GM23248 (cell line): ENCODE results near the gene SLC4A8. TPM values are rescaled to one million over a fixed set of nuclear protein-coding genes. Genes with fewer than 3 reads are reported as not detected.

ENCODE experiments used
- DNase-seq: peaks from one replicate; pipeline ENCODE4 v3.0.0-alpha.2; 2015
- H2AFZ ChIP-seq: fragments of 200-600 bp; sonication (generic); 2 replicates; pipeline ENCODE4 v1.6.1; 2016; ENCODE audit warnings: antibody characterized with exemption
- H3F3A ChIP-seq: fragments of 200-600 bp; sonication (generic); 2 replicates; pipeline ENCODE4 v1.6.1; 2016; ENCODE audit warnings: mild to moderate bottlenecking, antibody characterized with exemption, mixed run types; ENCODE audit not compliant: insufficient read depth
- H3K27ac ChIP-seq: fragments of 200-600 bp; sonication (generic); 2 replicates; pipeline ENCODE4 v1.5.1; 2016; ENCODE audit warnings: mild to moderate bottlenecking
- H3K27me3 ChIP-seq: fragments of 200-600 bp; sonication (generic); replicated peaks from 2 replicates; pipeline ENCODE4 v1.6.1; 2016; ENCODE audit warnings: mild to moderate bottlenecking; ENCODE audit not compliant: insufficient read depth
- H3K36me3 ChIP-seq: fragments of 200-600 bp; sonication (generic); 2 replicates; pipeline ENCODE4 v1.6.1; 2016; ENCODE audit warnings: low read depth, mild to moderate bottlenecking
- H3K4me1 ChIP-seq: fragments of 200-600 bp; sonication (generic); 2 replicates; pipeline ENCODE4 v1.6.1; 2016; ENCODE audit warnings: mild to moderate bottlenecking; ENCODE audit not compliant: insufficient read depth
- H3K4me2 ChIP-seq: fragments of 200-600 bp; sonication (generic); one replicate; pipeline ENCODE4 v1.6.1; 2016; ENCODE audit warnings: mild to moderate bottlenecking; ENCODE audit not compliant: unreplicated experiment
- H3K4me3 ChIP-seq: fragments of 200-600 bp; sonication (generic); 2 replicates; pipeline ENCODE4 v1.5.1; 2016; ENCODE audit warnings: mild to moderate bottlenecking
- H3K79me2 ChIP-seq: fragments of 200-600 bp; sonication (generic); 2 replicates; pipeline ENCODE4 v1.6.1; 2016; ENCODE audit warnings: mild to moderate bottlenecking; ENCODE audit not compliant: insufficient read depth
- H3K9ac ChIP-seq: fragments of 200-600 bp; sonication (generic); 2 replicates; pipeline ENCODE4 v1.6.1; 2016; ENCODE audit warnings: mild to moderate bottlenecking
- H3K9me2 ChIP-seq: fragments of 200-600 bp; sonication (generic); 2 replicates; pipeline ENCODE4 v1.6.1; 2016; ENCODE audit warnings: mixed run types, mild to moderate bottlenecking, moderate library complexity; ENCODE audit not compliant: insufficient read depth
- H3K9me3 ChIP-seq: fragments of 200-600 bp; sonication (generic); one replicate; pipeline ENCODE4 v1.6.1; 2017; ENCODE audit warnings: low read depth
- H4K20me1 ChIP-seq: fragments of 200-600 bp; sonication (generic); 2 replicates; pipeline ENCODE4 v1.6.0; 2016; ENCODE audit not compliant: insufficient read depth
- EZH2 ChIP-seq: fragments of 200-600 bp; sonication (generic); IDR thresholded peaks from 2 replicates; pipeline ENCODE4 v1.6.1; 2018; ENCODE audit warnings: antibody characterized with exemption, mild to moderate bottlenecking; ENCODE audit not compliant: insufficient read depth, poor library complexity, severe bottlenecking
- EZH2phosphoT487 ChIP-seq: fragments of 200-600 bp; sonication (generic); IDR thresholded peaks from 2 replicates; pipeline ENCODE4 v1.6.1; 2018; ENCODE audit warnings: antibody characterized with exemption, moderate library complexity, mild to moderate bottlenecking, low read depth; ENCODE audit not compliant: insufficient read depth
- WGBS, 2 experiments: methylation state at CpG; one replicate each; pipeline ENCODE4 v1.1.6; 2015 to 2017; ENCODE audit warnings: low lambda C conversion rate in 2 of 2, low coverage in 1 of 2; ENCODE audit errors: missing lambda C conversion rate in 2 of 2; 5-methylcytosine and 5-hydroxymethylcytosine counted together
- in situ Hi-C: fragments of 300-500 bp; cut with MboI; formaldehyde crosslinking; loops from 2 replicates; pipeline ENCODE4 v1.15.0; 2020
- polyA plus RNA-seq: library from polyadenylated mRNA; unstranded; fragments of >200 nt; fragmentation: Nextera tagmentation; extraction: Ambion mirVana; gene quantifications from 2 replicates; pipeline ENCODE4 v1.2.1, GENCODE V29; 2016
- total RNA-seq: library from RNA; depleted of rRNA; stranded (reverse); fragments of >200 nt; shearing (Covaris generic); gene quantifications from 2 replicates; pipeline ENCODE4 v1.2.3, GENCODE V29; 2014

Gene SLC4A8
- total and polyA plus RNA-seq, 2 experiments from 2014 or later, result 2.6 to 3.1 TPM

- Histone ChIP-seq H3K4me1 (peaks cover 23% of the 10 kb centered on the region), H3K9me2 (no peaks in the 10 kb centered on the region), H3K4me3 (no peak overlapping the region), H3K9ac (no peak overlapping the region), H3K36me3 (no peaks in the 10 kb centered on the region), H3K27ac (no peak overlapping the region), H3F3A (peaks cover 11% of the 10 kb centered on the region; the same call in 1 of the 2 replicates), H3K9me3 (no peaks in the 10 kb centered on the region), H2AFZ (no peak overlapping the region), H3K79me2 (no peaks in the 10 kb centered on the region), H3K27me3 (no peaks in the 10 kb centered on the region), H4K20me1 (no peaks in the 10 kb centered on the region), H3K4me2 (no peak overlapping the region)
- DNase-seq, result no peak
- WGBS, 2 experiments, result 89 to 97% methylated on average over 3 to 4 of the region's 4 CpGs
- TF ChIP-seq EZH2phosphoT487, result no peak
- TF ChIP-seq EZH2, result no peak
- in situ Hi-C loops, result no loop called here
Observed at GRCh38 chr12:51530208-51530607, 105.6 kb downstream of the SLC4A8 start.

DNA sequence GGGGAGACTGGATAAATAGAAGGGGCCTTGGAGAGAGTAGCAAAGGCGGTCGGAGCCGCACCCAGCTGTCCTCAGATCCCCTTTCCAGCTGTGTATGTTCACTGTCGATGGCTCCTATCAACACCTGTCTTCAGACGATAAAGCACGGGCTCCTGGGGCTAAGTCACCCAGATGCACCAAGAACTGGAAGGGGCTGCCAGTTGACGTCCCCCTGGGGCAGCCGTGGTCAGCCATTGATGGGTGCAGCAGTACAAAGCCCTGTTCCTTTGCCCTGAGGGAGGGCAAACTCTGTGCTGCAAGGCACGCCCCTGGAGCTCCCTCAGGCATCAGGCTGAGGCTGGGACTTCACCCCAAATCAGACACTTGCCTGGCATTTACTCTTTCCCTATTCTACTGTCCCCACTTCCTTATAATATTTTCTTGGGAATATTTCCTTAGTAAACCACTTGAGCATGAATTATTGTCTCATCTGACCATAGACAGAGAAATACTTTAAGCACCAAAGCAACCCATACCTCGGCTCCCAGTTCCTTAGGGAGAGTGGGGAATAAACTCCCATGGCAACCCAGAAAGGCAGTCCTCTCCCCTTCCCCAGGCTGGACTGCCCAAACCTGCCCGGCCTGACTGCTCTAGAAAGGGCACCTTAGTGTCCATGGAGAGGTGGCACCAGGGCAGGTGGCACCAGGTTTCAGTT lies 106.8 kb downstream of the SLC4A8 start:
- in situ Hi-C loops, result no loop called here

DNA sequence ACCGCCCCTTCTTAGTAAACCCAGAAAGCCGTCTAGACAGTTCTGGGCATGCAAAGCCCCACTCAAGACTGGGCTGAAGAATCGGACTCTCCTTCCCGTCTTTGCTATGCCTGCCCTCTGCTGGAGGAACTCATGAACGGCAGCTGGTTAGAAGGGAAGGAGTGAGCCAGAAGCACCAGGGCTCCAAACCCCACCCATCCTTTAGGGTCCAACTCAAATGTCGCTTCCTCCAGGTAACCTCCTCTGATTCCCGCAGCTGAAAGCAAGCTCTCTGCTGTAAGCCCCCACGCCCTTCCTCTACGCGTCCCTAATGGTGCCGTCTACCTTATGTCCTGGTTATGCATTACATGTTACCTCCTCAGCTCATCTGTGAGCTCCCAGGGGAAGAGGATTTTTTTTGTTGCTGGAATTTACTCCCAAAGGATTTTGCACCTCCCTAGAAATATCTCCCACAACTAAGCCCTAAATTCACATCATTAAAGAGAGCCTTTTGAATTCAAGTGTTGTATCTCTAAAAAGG lies 107.4 kb downstream of the SLC4A8 start:
- no peak overlapping the region for H3K4me3 ChIP-seq
- H3K36me3 ChIP-seq, result no peaks in the 10 kb centered on the region
- H3K4me2 ChIP-seq, result peak overlapping the region; percentile 36
- H2AFZ ChIP-seq, result peak overlapping the region; percentile 62; the same call in 1 of the 2 replicates
- in situ Hi-C loops, result no loop called here
- 2 to 3% methylated on average over 11 of the region's 11 CpGs for WGBS, 2 experiments
- DNase-seq, result peak; percentile 85
- H3F3A ChIP-seq, result peaks cover 11% of the 10 kb centered on the region; the same call in 1 of the 2 replicates
- H3K9me3 ChIP-seq, result no peaks in the 10 kb centered on the region
- no peaks in the 10 kb centered on the region for H4K20me1 ChIP-seq
- TF ChIP-seq EZH2 (no peak), EZH2phosphoT487 (no peak)
- no peak overlapping the region for H3K27ac ChIP-seq
- H3K79me2 ChIP-seq, result no peaks in the 10 kb centered on the region
- no peak overlapping the region for H3K9ac ChIP-seq
- H3K4me1 ChIP-seq, result peaks cover 23% of the 10 kb centered on the region
- no peaks in the 10 kb centered on the region for H3K27me3 ChIP-seq
- H3K9me2 ChIP-seq, result no peaks in the 10 kb centered on the region

More for the DNA sequence above, 106.8 kb downstream of the SLC4A8 start:
- H3K9me2 ChIP-seq, result no peaks in the 10 kb centered on the region
- no peak overlapping the region for H3K4me3 ChIP-seq
- 38 to 42% methylated on average over 11 of the region's 11 CpGs for WGBS, 2 experiments
- DNase-seq, result no peak
- no peak overlapping the region for H3K27ac ChIP-seq
- H3K4me1 ChIP-seq, result peaks cover 23% of the 10 kb centered on the region
- H4K20me1 ChIP-seq, result no peaks in the 10 kb centered on the region
- H3K4me2 ChIP-seq, result no peak overlapping the region
- peaks cover 11% of the 10 kb centered on the region; the same call in 1 of the 2 replicates for H3F3A ChIP-seq
- no peak overlapping the region for H3K9ac ChIP-seq
- H3K79me2 ChIP-seq, result no peaks in the 10 kb centered on the region
- H3K36me3 ChIP-seq, result no peaks in the 10 kb centered on the region
- TF ChIP-seq EZH2phosphoT487, result no peak
- TF ChIP-seq EZH2, result no peak
- H2AFZ ChIP-seq, result 0 out of 2 replicates have a peak overlapping the region, but pooled peaks have one; percentile 62
- no peaks in the 10 kb centered on the region for H3K27me3 ChIP-seq
- no peaks in the 10 kb centered on the region for H3K9me3 ChIP-seq

GRCh38 chr12:51533799-51534198 lies 109.2 kb downstream of the SLC4A8 start:
- peak; percentile 43 for DNase-seq
- Histone ChIP-seq H3K4me3 (no peak overlapping the region), H3K79me2 (no peaks in the 10 kb centered on the region), H3K4me2 (peak overlapping the region; percentile 48), H3K4me1 (peaks cover 23% of the 10 kb centered on the region), H4K20me1 (no peaks in the 10 kb centered on the region), H3K9me2 (no peaks in the 10 kb centered on the region), H3K9me3 (no peaks in the 10 kb centered on the region), H3K27ac (no peak overlapping the region), H3K27me3 (no peaks in the 10 kb centered on the region), H2AFZ (no peak overlapping the region), H3F3A (peaks cover 11% of the 10 kb centered on the region; the same call in 1 of the 2 replicates), H3K9ac (no peak overlapping the region), H3K36me3 (no peaks in the 10 kb centered on the region)
- WGBS, 2 experiments, result 3% methylated on average over 1 of the region's 1 CpG
- no peak for TF ChIP-seq EZH2
- no peak for TF ChIP-seq EZH2phosphoT487
- in situ Hi-C loops, result no loop called here
